ENCODE measurements around the gene DUOX2.
A peak's percentile ranks its signal among the peaks of the same experiment; 100 is the strongest.
"Not testable (repeated sequence)": the region's sequence is repeated elsewhere in the genome, so short reads cannot be mapped to it uniquely, and the experiment has no call there.

Gene DUOX2

DNA sequence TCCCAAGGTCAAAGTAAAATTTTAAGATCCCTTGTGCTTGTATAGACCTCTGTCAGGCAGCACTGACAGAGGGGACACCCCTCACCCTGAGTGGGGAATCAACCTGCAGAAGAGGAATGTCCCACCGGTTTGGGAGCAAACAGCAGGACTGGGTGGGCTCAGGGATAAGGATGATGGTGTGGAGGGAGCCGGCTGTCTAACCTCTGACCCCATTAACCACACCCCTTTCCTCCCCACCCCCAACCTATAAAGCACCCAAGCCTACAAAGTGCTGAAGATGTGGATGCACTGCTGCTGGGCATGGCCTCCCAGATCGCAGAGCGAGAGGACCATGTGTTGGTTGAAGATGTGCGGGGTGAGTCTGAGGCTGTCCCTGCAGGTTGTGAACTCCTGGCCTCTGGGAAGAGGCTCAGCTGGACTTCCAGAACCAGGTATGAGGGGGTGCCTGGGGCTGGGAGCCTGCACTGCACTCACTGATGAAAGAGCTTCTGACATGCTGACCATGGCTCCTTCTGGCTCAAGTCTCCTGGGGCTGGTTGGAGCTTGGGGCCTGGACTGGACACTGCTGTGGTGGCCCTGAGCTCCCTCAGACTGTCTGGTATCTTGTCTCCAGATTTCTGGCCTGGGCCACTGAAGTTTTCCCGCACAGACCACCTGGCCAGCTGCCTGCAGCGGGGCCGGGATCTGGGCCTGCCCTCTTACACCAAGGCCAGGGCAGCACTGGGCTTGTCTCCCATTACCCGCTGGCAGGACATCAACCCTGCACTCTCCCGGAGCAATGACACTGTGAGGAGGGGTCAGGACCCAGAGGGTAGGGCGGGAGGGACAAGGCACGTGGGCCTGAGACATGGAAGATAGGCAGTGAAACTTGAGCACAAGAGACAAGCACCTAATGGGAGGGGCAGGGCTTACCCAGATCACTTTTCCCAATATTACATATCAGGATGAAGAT, 25.1 kb upstream of the DUOX2 start:
- TF ChIP-seq, protein P1, sequence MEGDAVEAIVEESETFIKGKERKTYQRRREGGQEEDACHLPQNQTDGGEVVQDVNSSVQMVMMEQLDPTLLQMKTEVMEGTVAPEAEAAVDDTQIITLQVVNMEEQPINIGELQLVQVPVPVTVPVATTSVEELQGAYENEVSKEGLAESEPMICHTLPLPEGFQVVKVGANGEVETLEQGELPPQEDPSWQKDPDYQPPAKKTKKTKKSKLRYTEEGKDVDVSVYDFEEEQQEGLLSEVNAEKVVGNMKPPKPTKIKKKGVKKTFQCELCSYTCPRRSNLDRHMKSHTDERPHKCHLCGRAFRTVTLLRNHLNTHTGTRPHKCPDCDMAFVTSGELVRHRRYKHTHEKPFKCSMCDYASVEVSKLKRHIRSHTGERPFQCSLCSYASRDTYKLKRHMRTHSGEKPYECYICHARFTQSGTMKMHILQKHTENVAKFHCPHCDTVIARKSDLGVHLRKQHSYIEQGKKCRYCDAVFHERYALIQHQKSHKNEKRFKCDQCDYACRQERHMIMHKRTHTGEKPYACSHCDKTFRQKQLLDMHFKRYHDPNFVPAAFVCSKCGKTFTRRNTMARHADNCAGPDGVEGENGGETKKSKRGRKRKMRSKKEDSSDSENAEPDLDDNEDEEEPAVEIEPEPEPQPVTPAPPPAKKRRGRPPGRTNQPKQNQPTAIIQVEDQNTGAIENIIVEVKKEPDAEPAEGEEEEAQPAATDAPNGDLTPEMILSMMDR (IDR thresholded peaks at IDR 0.05; ENCODE audit: insufficient read depth, low read length, poor library complexity, severe bottlenecking) = no peak
- no peak overlapping the region for H3K4me3 ChIP-seq (replicated peaks; ENCODE audit: low read depth, low read length)
- H3K36me3 ChIP-seq (ENCODE audit: control insufficient read depth, insufficient read depth, low read length) = no peaks in the 10 kb centered on the region
- no peak for DNase-seq (ENCODE audit: extremely low read depth, insufficient read length)
- peaks cover 2% of the 10 kb centered on the region; the same call in 1 of the 2 replicates for H3K27me3 ChIP-seq (replicated peaks; ENCODE audit: control insufficient read depth, insufficient read depth, low read length)

DNA sequence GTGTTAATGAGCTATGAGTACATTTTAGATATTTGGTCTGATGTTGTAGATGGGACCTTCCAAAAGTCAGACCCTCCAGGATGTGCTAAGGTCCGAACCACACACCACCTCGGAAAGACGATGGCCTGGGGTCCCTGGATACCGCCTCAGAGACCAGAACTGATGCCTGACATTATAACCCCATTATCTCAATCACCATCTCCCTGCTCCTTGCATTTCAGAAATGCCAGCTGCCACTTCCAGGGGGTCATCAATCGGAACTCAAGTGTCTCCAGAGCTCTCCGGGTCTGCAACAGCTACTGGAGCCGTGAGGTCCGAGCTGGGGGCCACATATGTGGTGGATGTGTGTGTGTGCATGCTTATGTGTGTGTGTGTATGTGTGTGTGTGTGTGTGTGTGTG, 23.7 kb upstream of the DUOX2 start:
- DNase-seq (ENCODE audit: extremely low read depth, insufficient read length) = no peak
- no peaks in the 10 kb centered on the region for H3K36me3 ChIP-seq (ENCODE audit: control insufficient read depth, insufficient read depth, low read length)
- no peak overlapping the region for H3K4me3 ChIP-seq (replicated peaks; ENCODE audit: low read depth, low read length)
- TF ChIP-seq, protein P1 (IDR thresholded peaks at IDR 0.05; ENCODE audit: insufficient read depth, low read length, poor library complexity, severe bottlenecking) = no peak
- peaks cover 2% of the 10 kb centered on the region; the same call in 1 of the 2 replicates for H3K27me3 ChIP-seq (replicated peaks; ENCODE audit: control insufficient read depth, insufficient read depth, low read length)

DNA sequence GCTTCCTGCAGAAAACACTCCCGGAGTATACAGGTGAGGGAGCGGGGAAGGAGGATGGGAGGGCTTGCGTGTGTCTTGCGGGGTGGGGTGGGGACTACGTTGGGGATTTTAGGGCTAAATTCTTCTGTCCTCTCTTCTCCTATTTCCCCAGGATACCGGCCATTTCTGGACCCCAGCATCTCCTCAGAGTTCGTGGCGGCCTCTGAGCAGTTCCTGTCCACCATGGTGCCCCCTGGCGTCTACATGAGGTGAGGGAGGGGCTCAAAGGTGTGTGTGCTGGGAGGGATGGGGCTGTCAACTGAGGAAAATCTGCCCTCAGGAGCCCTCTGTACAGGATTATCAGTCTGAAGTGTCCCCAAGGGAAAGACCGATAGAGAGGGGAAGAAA, 22.4 kb upstream of the DUOX2 start:
- Histone ChIP-seq H3K36me3 (ENCODE audit: control insufficient read depth, insufficient read depth, low read length) (no peaks in the 10 kb centered on the region), H3K4me3 (replicated peaks; ENCODE audit: low read depth, low read length) (no peak overlapping the region), H3K27me3 (replicated peaks; ENCODE audit: control insufficient read depth, insufficient read depth, low read length) (peaks cover 2% of the 10 kb centered on the region; the same call in 1 of the 2 replicates)
- TF ChIP-seq, protein P1 (IDR thresholded peaks at IDR 0.05; ENCODE audit: insufficient read depth, low read length, poor library complexity, severe bottlenecking) = peak; percentile 50
- DNase-seq (ENCODE audit: extremely low read depth, insufficient read length) = no peak

DNA sequence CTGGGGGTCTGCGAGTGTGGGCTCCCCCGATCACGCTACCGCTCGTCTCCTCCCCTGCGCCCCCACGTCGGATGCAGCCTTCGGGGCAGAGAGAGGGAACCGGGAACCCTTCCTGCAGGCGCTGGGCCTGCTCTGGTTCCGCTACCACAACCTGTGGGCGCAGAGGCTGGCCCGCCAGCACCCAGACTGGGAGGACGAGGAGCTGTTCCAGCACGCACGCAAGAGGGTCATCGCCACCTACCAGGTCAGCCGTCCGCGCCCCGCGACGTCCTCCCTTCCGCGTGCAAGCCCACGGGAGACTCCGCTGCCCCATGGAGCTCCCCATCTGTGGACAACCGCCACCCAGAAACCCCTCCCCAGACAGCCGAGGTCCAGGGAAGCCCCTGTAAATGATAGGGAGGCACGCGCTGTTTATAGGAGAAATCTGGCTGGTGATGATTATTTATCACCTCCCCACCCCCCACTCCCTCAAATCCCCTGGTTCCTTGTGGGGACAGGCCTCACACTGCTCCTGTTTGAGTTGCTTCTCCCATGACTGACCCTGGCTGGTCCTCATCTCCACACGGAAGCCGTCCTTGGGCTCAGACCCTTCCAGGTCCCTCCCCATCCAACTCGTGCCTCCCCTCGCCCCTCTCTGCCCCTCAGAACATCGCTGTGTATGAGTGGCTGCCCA, 21.9 kb upstream of the DUOX2 start:
- H3K4me3 ChIP-seq (replicated peaks; ENCODE audit: low read depth, low read length); DNase-seq (ENCODE audit: extremely low read depth, insufficient read length); H3K36me3 ChIP-seq (ENCODE audit: control insufficient read depth, insufficient read depth, low read length); H3K27me3 ChIP-seq (replicated peaks; ENCODE audit: control insufficient read depth, insufficient read depth, low read length): not testable (repeated sequence)

DNA sequence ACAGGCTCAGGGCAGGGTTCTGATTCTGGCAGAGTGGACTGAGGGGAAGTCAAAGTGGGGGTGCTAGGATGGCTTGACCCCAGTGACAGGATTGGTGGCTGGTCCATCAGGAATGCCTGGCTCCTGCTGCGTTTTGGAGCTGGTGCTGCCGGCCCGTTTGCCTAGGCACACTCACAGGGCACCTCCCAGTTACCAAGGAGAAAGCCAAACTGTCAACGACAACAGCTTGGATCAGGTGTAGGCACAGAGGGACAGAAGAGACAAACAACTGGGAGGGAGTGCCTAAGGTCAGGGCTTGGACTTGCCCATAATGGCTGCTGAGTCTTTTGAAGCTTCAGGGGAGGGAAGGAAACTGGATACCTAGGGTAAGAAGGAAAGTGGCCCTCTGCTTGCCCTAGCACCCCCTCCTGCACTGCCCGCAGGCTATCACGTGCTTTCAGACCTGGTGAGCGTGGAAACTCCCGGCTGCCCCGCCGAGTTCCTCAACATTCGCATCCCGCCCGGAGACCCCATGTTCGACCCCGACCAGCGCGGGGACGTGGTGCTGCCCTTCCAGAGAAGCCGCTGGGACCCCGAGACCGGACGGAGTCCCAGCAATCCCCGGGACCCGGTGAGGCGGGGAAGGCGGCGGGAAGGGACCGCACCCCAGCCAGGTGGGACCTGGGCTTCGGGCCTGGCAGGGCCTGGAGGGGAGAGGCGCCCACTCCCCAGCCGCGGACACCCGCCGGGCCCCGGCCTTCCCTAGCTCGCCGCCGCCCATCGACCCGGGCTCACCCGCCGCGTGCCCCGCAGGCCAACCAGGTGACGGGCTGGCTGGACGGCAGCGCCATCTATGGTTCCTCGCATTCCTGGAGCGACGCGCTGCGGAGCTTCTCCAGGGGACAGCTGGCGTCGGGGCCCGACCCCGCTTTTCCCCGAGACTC, 21.0 kb upstream of the DUOX2 start:
- Histone ChIP-seq H3K36me3 (ENCODE audit: control insufficient read depth, insufficient read depth, low read length) (no peaks in the 10 kb centered on the region), H3K27me3 (replicated peaks; ENCODE audit: control insufficient read depth, insufficient read depth, low read length) (peaks cover 2% of the 10 kb centered on the region; the same call in 1 of the 2 replicates), H3K4me3 (replicated peaks; ENCODE audit: low read depth, low read length) (no peak overlapping the region)
- TF ChIP-seq, protein P1 (IDR thresholded peaks at IDR 0.05; ENCODE audit: insufficient read depth, low read length, poor library complexity, severe bottlenecking) = no peak
- no peak for DNase-seq (ENCODE audit: extremely low read depth, insufficient read length)
